ENCODE measurements around the gene STXBP1. TPM values are rescaled to one million over a fixed set of nuclear protein-coding genes. Genes with fewer than 3 reads are reported as not detected.

The STXBP1 gene
- total and polyA plus RNA-seq, 9 of the 15 experiments (the other 6 are each of a cell fraction or from before 2014, with no cell fraction given), result 4.6 to 35.1 (median 9.7) TPM

DNA sequence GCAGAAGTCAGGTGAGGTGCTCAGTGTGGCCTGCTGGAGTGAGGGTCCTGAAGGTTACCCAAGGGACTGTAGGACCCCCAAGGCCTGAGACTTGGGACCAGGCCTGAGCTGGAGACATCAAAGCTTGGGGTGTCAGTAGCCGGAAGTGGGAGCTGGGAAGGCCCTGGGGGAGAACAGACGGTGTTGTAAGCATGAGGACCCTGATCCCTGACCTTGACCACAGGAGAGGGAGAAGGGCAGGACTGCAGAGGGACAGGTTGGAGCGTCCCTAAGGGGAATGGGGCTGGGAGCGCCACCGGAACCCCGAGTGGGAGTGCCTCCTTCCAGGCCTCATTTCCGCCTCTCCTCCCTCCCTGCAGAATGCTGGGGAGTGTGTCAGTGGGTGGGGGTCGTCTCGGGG lies 104.3 kb downstream of the STXBP1 start:
- Histone ChIP-seq H3K9me1 (ENCODE audit: control insufficient read depth, insufficient read depth, low read length) (peaks cover 4% of the 10 kb centered on the region), H3K4me3 (0 out of 2 replicates have a peak overlapping the region, but pooled peaks have one; percentile 74), H2AFZ (ENCODE audit: low read depth, low read length) (peak overlapping the region; percentile 99), H3K36me3 (ENCODE audit: control insufficient read depth, insufficient read depth, low read length) (no peaks in the 10 kb centered on the region), H4K20me1 (replicated peaks; ENCODE audit: control insufficient read depth, insufficient read depth, low read length) (peaks cover 3% of the 10 kb centered on the region; the same call in 1 of the 2 replicates), H3K9me3 (replicated peaks; ENCODE audit: control insufficient read depth, insufficient read depth, low read depth, low read length) (no peaks in the 10 kb centered on the region), H3K27me3 (ENCODE audit: control insufficient read depth in 2 of 2, insufficient read depth in 2 of 2, low read length in 2 of 2) (no peaks in the 10 kb centered on the region), H3K9ac (ENCODE audit: insufficient read depth in 1 of 2, low read depth in 2 of 2, low read length in 2 of 2) (peak overlapping the region; percentile 69 to 98; a peak in 3 of 4 replicates), H3K27ac (ENCODE audit: extremely low read depth, low read depth, low read length) (peak overlapping the region; percentile 64; the same call in 2 of the 3 replicates), H3K4me2 (ENCODE audit: insufficient read depth, low read length) (peak overlapping the region; percentile 87), H3K79me2 (ENCODE audit: control insufficient read depth, insufficient read depth, low read length) (0 out of 3 replicates have a peak, but pooled peaks cover 3% of the 10 kb centered on the region), H3K4me1 (replicated peaks in 1 of 2; ENCODE audit: control insufficient read depth in 2 of 2, insufficient read depth in 2 of 2, low read length in 2 of 2) (peaks cover 4 to 52% of the 10 kb centered on the region in 2 experiments; a peak in 4 of 5 replicates)
- POLR2A ChIA-PET, result interaction anchor here (1.1 to 1.3 kb wide), 4 partner anchors 8 to 18 kb away, joined by 3 to 7 read pairs (median 4); partner anchors contain the start of gene TOR2A
- BruUV-seq (replicated peaks), result no TSS peak
- no peak for ATAC-seq
- no peak for FAIRE-seq
- intact Hi-C loops (cut with micrococcal nuclease) (no loop called here), in situ Hi-C loops (cut with MboI) (no loop called here)
- CTCF ChIA-PET (ENCODE audit: low intra/inter-chr PET ratio), result no interaction called here
- no peak for DNase-seq (ENCODE audit: extremely low read depth in 1 of 4, low spot score in 3 of 4)
- 46% methylated on average over 9 of the region's 9 CpGs for WGBS (ENCODE audit: insufficient coverage, low coverage, missing lambda C conversion rate)
- TF ChIP-seq ASH1L (IDR thresholded peaks at IDR 0.05; ENCODE audit: borderline replicate concordance, low read depth, partially characterized antibody) (no peak), RBFOX2 (IDR thresholded peaks at IDR 0.05; ENCODE audit: low read depth, low read length) (no peak), MTF1 (CRISPR knock-in tag; IDR thresholded peaks at IDR 0.05; ENCODE audit: borderline replicate concordance) (no peak), PREB (CRISPR knock-in tag; IDR thresholded peaks at IDR 0.05) (0 out of 2 replicates have a peak, but pooled peaks have one; percentile 10), ZNF124 (CRISPR knock-in tag; IDR thresholded peaks at IDR 0.05) (peak; percentile 22; the same call in 1 of the 2 replicates), ZNF57 (CRISPR knock-in tag; IDR thresholded peaks at IDR 0.05) (no peak), NEUROD1 (IDR thresholded peaks at IDR 0.05; ENCODE audit: borderline replicate concordance, low read depth, low read length, partially characterized antibody) (no peak), ZNF778 (CRISPR knock-in tag; IDR thresholded peaks at IDR 0.05) (no peak), RCOR1 (IDR thresholded peaks at IDR 0.05; ENCODE audit: borderline replicate concordance in 1 of 2, low read depth in 2 of 2, low read length in 2 of 2) (no peak), TOE1 (IDR thresholded peaks at IDR 0.05; ENCODE audit: borderline replicate concordance) (no peak), TOE1 (CRISPR knock-in tag; IDR thresholded peaks at IDR 0.05; ENCODE audit: borderline replicate concordance, low read depth) (no peak), EP400 (IDR thresholded peaks at IDR 0.05) (no peak), CREM (IDR thresholded peaks at IDR 0.05; ENCODE audit: low read depth) (no peak), ZNF12 (CRISPR knock-in tag; IDR thresholded peaks at IDR 0.05) (no peak), CBFB (CRISPR knock-in tag; IDR thresholded peaks at IDR 0.05) (no peak)

Data from K562 (cell line).